Gastrocnemius medialis (tissue), 4 donors: ENCODE measurements around the gene SHC3. TPM values are rescaled to one million over a fixed set of nuclear protein-coding genes. Genes with fewer than 3 reads are reported as not detected.

ENCODE experiments used
- ATAC-seq, 2 donors: fragments of 150-250 bp; one replicate each; pipeline ENCODE4 v1.9.1; 2016
- DNase-seq, 2 donors: peaks; one replicate each; pipeline ENCODE4 v3.0.0-alpha.2; 2019
- H3K27ac ChIP-seq, 4 donors: fragments of 200-600 bp; sonication (generic); 1 replicate in 1 of 4; 2 replicates in 3 of 4; pipeline ENCODE4 v1.5.1; 2016 to 2018; ENCODE audit warnings: mild to moderate bottlenecking in 2 of 4, moderate library complexity in 1 of 4
- H3K27me3 ChIP-seq, 3 donors: fragments of 200-600 bp; sonication (generic) in 2 of 3; 1 replicate in 1 of 3; 2 replicates in 2 of 3; pipeline versions ENCODE4 v1.5.1 to v1.6.0; 2016 to 2019; ENCODE audit warnings: mild to moderate bottlenecking in 1 of 3, moderate library complexity in 1 of 3
- H3K36me3 ChIP-seq, 2 donors: fragments of 200-600 bp; sonication (generic) in 1 of 2; one replicate each; pipeline ENCODE4 v1.5.1; 2017 to 2018
- H3K4me1 ChIP-seq, 2 donors: fragments of 200-600 bp; sonication (generic) in 1 of 2; one replicate each; pipeline ENCODE4 v1.5.1; 2016 to 2017; ENCODE audit warnings: mild to moderate bottlenecking in 2 of 2
- H3K4me3 ChIP-seq, 4 donors: fragments of 200-600 bp; sonication (generic) in 3 of 4; 1 replicate in 1 of 4; 2 replicates in 3 of 4; pipeline ENCODE4 v1.5.1; 2016 to 2019; ENCODE audit warnings: mild to moderate bottlenecking in 2 of 4
- H3K9me3 ChIP-seq, 3 donors: fragments of 200-600 bp; sonication (generic) in 2 of 3; 1 replicate in 1 of 3; 2 replicates in 2 of 3; pipeline ENCODE4 v1.5.1; 2016 to 2019
- CTCF ChIP-seq, 5 experiments: fragments of 450-650 bp in 3 of 5; fragments of 200-600 bp in 2 of 5; sonication (generic) in 2 of 5; IDR thresholded peaks in 4 of 5; conservative IDR thresholded peaks in 1 of 5; 1 replicate in 4 of 5; 2 replicates in 1 of 5; pipeline ENCODE4 v1.5.1; 2016 to 2019; ENCODE audit warnings: antibody characterized with exemption in 5 of 5, mild to moderate bottlenecking in 3 of 5, moderate library complexity in 3 of 5
- POLR2A ChIP-seq, 2 donors: fragments of 450-650 bp; IDR thresholded peaks; one replicate each; pipeline ENCODE4 v1.6.1; 2017; ENCODE audit warnings: antibody characterized with exemption in 2 of 2, mild to moderate bottlenecking in 2 of 2, moderate library complexity in 2 of 2
- in situ Hi-C, 4 donors: fragments of 200-750 bp; cut with MboI; loops; one replicate each; pipeline versions ENCODE4 v1.15.0 to v1.8.0; 2017; ENCODE audit warnings: low sequenced_read_pairs in 4 of 4
- intact Hi-C: fragments of 100-400 bp; cut with DNase I; formaldehyde crosslinking; loops from one replicate; pipeline ENCODE4 v1.15.1; 2023; ENCODE audit warnings: low total_unique reads
- total RNA-seq, 4 donors: library from RNA; depleted of rRNA; stranded (reverse); fragments of >200 nt; gene quantifications; one replicate each; pipeline versions ENCODE4 v1.1.0 to v1.2.3, GENCODE V29; 2016

SHC3 gene
- total RNA-seq, 4 donors from 2014 or later = 0.09 to 0.29 (median 0.15) TPM; not detected in 1

- ATAC-seq (peak; percentile 34 to 61), DNase-seq (peak in 1 of 2 donors; percentile 30)
- TF ChIP-seq POLR2A (IDR thresholded peaks at IDR 0.05) = no peak
- TF ChIP-seq CTCF (IDR thresholded peaks at IDR 0.05 in 4 of 5, conservative IDR thresholded peaks at IDR 0.05 in 1 of 5) = no peak
- Histone ChIP-seq H3K4me1 (peaks cover 0 to 10% of the 10 kb centered on the region in 2 donors), H3K9me3 (no peaks in the 10 kb centered on the region), H3K36me3 (no peaks in the 10 kb centered on the region), H3K27me3 (peaks cover 0 to 6% (median 2%) of the 10 kb centered on the region in 3 donors), H3K27ac (no peak overlapping the region), H3K4me3 (no peak overlapping the region)
- in situ Hi-C loops (loop anchor here in 1 of 4 donors (25.0 kb wide), 1 partner anchor 262 kb away; no protein-coding TSS in a partner anchor), intact Hi-C loops (no loop called here)
Measured at GRCh38 chr9:88998911-88999310, 179.7 kb downstream of the SHC3 start.

- intact Hi-C loops = no loop called here
- no peak for TF ChIP-seq CTCF (IDR thresholded peaks at IDR 0.05 in 4 of 5, conservative IDR thresholded peaks at IDR 0.05 in 1 of 5)
- H3K4me3 ChIP-seq = no peak overlapping the region
- H3K4me1 ChIP-seq = peaks cover 0 to 10% of the 10 kb centered on the region in 2 donors
- peaks cover 0 to 5% (median 5%) of the 10 kb centered on the region in 3 donors for H3K27me3 ChIP-seq
- no peaks in the 10 kb centered on the region for H3K36me3 ChIP-seq
- no peak for DNase-seq
- no peak for ATAC-seq
- in situ Hi-C loops = loop anchor here in 1 of 4 donors (25.0 kb wide), 1 partner anchor 261 kb away; no protein-coding TSS in a partner anchor
- no peak overlapping the region for H3K27ac ChIP-seq
- no peaks in the 10 kb centered on the region for H3K9me3 ChIP-seq
Measured at GRCh38 chr9:88998503-88998902, 180.1 kb downstream of the SHC3 start.

GRCh38 chr9:88997646-88998045, 181.0 kb downstream of the SHC3 start:
- no peak overlapping the region for H3K27ac ChIP-seq
- H3K4me3 ChIP-seq = no peak overlapping the region
- H3K9me3 ChIP-seq = no peaks in the 10 kb centered on the region
- H3K27me3 ChIP-seq = peaks cover 1 to 11% (median 4%) of the 10 kb centered on the region in 3 donors
- H3K4me1 ChIP-seq = peaks cover 0 to 10% of the 10 kb centered on the region in 2 donors
- DNase-seq = no peak
- no peaks in the 10 kb centered on the region for H3K36me3 ChIP-seq
- in situ Hi-C loops = loop anchor here in 1 of 4 donors (25.0 kb wide), 1 partner anchor 260 kb away; no protein-coding TSS in a partner anchor
- TF ChIP-seq POLR2A (IDR thresholded peaks at IDR 0.05) (no peak), CTCF (IDR thresholded peaks at IDR 0.05 in 4 of 5, conservative IDR thresholded peaks at IDR 0.05 in 1 of 5) (no peak)
- intact Hi-C loops = no loop called here
- ATAC-seq = no peak

- Histone ChIP-seq H3K4me3 (no peak overlapping the region), H3K4me1 (peaks cover 0 to 10% of the 10 kb centered on the region in 2 donors), H3K27ac (no peak overlapping the region), H3K9me3 (no peaks in the 10 kb centered on the region), H3K36me3 (no peaks in the 10 kb centered on the region), H3K27me3 (peaks cover 9 to 18% (median 12%) of the 10 kb centered on the region in 3 donors)
- TF ChIP-seq CTCF (IDR thresholded peaks at IDR 0.05 in 4 of 5, conservative IDR thresholded peaks at IDR 0.05 in 1 of 5) (no peak), POLR2A (IDR thresholded peaks at IDR 0.05) (no peak)
- in situ Hi-C loops = loop anchor here in 1 of 4 donors (25.0 kb wide), 1 partner anchor 260 kb away; no protein-coding TSS in a partner anchor
- DNase-seq (no peak), ATAC-seq (no peak)
- intact Hi-C loops = no loop called here
Measured at GRCh38 chr9:88996921-88997235, 181.7 kb downstream of the SHC3 start.
